Measurements from ENCODE around the gene EGFL7. TPM values are rescaled to one million over a fixed set of nuclear protein-coding genes. Genes with fewer than 3 reads are reported as not detected.
"Not testable (repeated sequence)": the region's sequence is repeated elsewhere in the genome, so short reads cannot be mapped to it uniquely, and the experiment has no call there.

Gene EGFL7
- total RNA-seq, 1 donor from 2014 or later, result 6.0 TPM

GRCh38 chr9:136697146-136697820, 34.6 kb downstream of the EGFL7 start:
- no peak for DNase-seq (ENCODE audit: low read depth)

- DNase-seq (ENCODE audit: low read depth), result no peak
Observed at GRCh38 chr9:136697821-136698526, 35.3 kb downstream of the EGFL7 start.

GRCh38 chr9:136698635-136699246, 36.0 kb downstream of the EGFL7 start:
- no peak for DNase-seq (ENCODE audit: low read depth)

- no peak for DNase-seq (ENCODE audit: low read depth)
Observed at GRCh38 chr9:136700304-136700703, 37.6 kb downstream of the EGFL7 start.

- DNase-seq (ENCODE audit: low read depth), result peak; percentile 77
Observed at GRCh38 chr9:136700959-136701667, 38.4 kb downstream of the EGFL7 start.

- DNase-seq (ENCODE audit: low read depth), result no peak
Observed at GRCh38 chr9:136701668-136702053, 38.9 kb downstream of the EGFL7 start.

- DNase-seq (ENCODE audit: low read depth), result no peak
Observed at GRCh38 chr9:136703276-136703860, 40.7 kb downstream of the EGFL7 start.

GRCh38 chr9:136704741-136705140, 42.0 kb downstream of the EGFL7 start:
- not testable (repeated sequence) for DNase-seq (ENCODE audit: low read depth)

- no peak for DNase-seq (ENCODE audit: low read depth)
Observed at GRCh38 chr9:136705564-136705963, 42.8 kb downstream of the EGFL7 start.

GRCh38 chr9:136707011-136707410, 44.3 kb downstream of the EGFL7 start:
- no peak for DNase-seq (ENCODE audit: low read depth)

- no peak for DNase-seq (ENCODE audit: low read depth)
Observed at GRCh38 chr9:136707849-136708517, 45.3 kb downstream of the EGFL7 start.

GRCh38 chr9:136709454-136710109, 46.9 kb downstream of the EGFL7 start:
- no peak for DNase-seq (ENCODE audit: low read depth)

- DNase-seq (ENCODE audit: low read depth), result no peak
Observed at GRCh38 chr9:136710543-136710942, 47.8 kb downstream of the EGFL7 start.

- DNase-seq (ENCODE audit: low read depth), result not testable (repeated sequence)
Observed at GRCh38 chr9:136711219-136711648, 48.5 kb downstream of the EGFL7 start.

- no peak for DNase-seq (ENCODE audit: low read depth)
Observed at GRCh38 chr9:136711751-136712689, 49.3 kb downstream of the EGFL7 start, which contains the start of gene DIPK1B. DIPK1B (plus strand) TSS chr9:136712572; CDS start chr9:136712666, 94 bp downstream.

GRCh38 chr9:136712690-136713544, 50.2 kb downstream of the EGFL7 start:
- DNase-seq (ENCODE audit: low read depth), result no peak

GRCh38 chr9:136713550-136713949, 50.8 kb downstream of the EGFL7 start:
- DNase-seq (ENCODE audit: low read depth), result no peak

Measured in myocyte (in vitro differentiated cells).